Liver (tissue), 9 donors: ENCODE measurements around the gene NDUFAF7. TPM values are rescaled to one million over a fixed set of nuclear protein-coding genes. Genes with fewer than 3 reads are reported as not detected.

Source experiments
- DNase-seq: peaks from one replicate; pipeline ENCODE4 v3.0.0-alpha.2; 2017; ENCODE audit warnings: low spot score
- H3K27ac ChIP-seq, 2 donors: one replicate each; pipeline ENCODE4 v1.7.0; 2013; ENCODE audit warnings: inconsistent platforms in 2 of 2, low read length in 2 of 2, control low read depth in 1 of 2, low read depth in 1 of 2, mild to moderate bottlenecking in 1 of 2
- H3K27me3 ChIP-seq, 4 donors: one replicate each; pipeline versions ENCODE4 v1.6.1 to v1.7.0; 2013; ENCODE audit warnings: low read length in 3 of 4, inconsistent platforms in 1 of 4, mild to moderate bottlenecking in 1 of 4, moderate library complexity in 1 of 4; ENCODE audit not compliant: control insufficient read depth in 4 of 4, insufficient read depth in 4 of 4
- H3K36me3 ChIP-seq, 4 donors: one replicate each; pipeline versions ENCODE4 v1.6.1 to v1.7.0; 2013; ENCODE audit warnings: low read length in 3 of 4, mild to moderate bottlenecking in 3 of 4, low read depth in 1 of 4, moderate library complexity in 1 of 4; ENCODE audit not compliant: control insufficient read depth in 4 of 4, insufficient read depth in 3 of 4
- H3K4me1 ChIP-seq, 4 donors: one replicate each; pipeline versions ENCODE4 v1.6.1 to v1.7.0; 2013; ENCODE audit warnings: low read length in 3 of 4, mild to moderate bottlenecking in 3 of 4, moderate library complexity in 1 of 4; ENCODE audit not compliant: control insufficient read depth in 4 of 4, insufficient read depth in 4 of 4
- H3K4me3 ChIP-seq, 3 donors: one replicate each; pipeline versions ENCODE4 v1.6.1 to v1.7.0; 2013; ENCODE audit warnings: low read length in 3 of 3, control low read depth in 1 of 3, low read depth in 1 of 3, mild to moderate bottlenecking in 1 of 3
- H3K9ac ChIP-seq, 2 donors: one replicate each; pipeline ENCODE4 v1.7.0; 2013; ENCODE audit warnings: low read length in 2 of 2, mild to moderate bottlenecking in 2 of 2, moderate library complexity in 2 of 2, control low read depth in 1 of 2, low read depth in 1 of 2
- H3K9me3 ChIP-seq, 4 donors: one replicate each; pipeline versions ENCODE4 v1.6.1 to v1.7.0; 2013; ENCODE audit warnings: low read length in 3 of 4; ENCODE audit not compliant: control insufficient read depth in 4 of 4
- CTCF ChIP-seq: fragments of 150-350 bp; IDR thresholded peaks from 2 replicates; pipeline ENCODE4 v1.5.1; 2017; ENCODE audit warnings: improper control_type of control experiment, low read depth, low read length; ENCODE audit not compliant: missing input control
- FOXA1 ChIP-seq: IDR thresholded peaks from 2 replicates; pipeline ENCODE4 v1.6.1; 2016; ENCODE audit warnings: antibody characterized with exemption
- GABPA ChIP-seq, 2 donors: IDR thresholded peaks in 1 of 2; conservative IDR thresholded peaks in 1 of 2; 2 replicates each; pipeline ENCODE4 v1.6.1; 2016; ENCODE audit warnings: antibody characterized with exemption in 2 of 2, mild to moderate bottlenecking in 1 of 2, moderate library complexity in 1 of 2
- HNF4G ChIP-seq: IDR thresholded peaks from 2 replicates; pipeline ENCODE4 v1.6.1; 2016; ENCODE audit warnings: antibody characterized with exemption
- JUND ChIP-seq, 2 donors: IDR thresholded peaks; 2 replicates each; pipeline ENCODE4 v1.6.1; 2016; ENCODE audit warnings: antibody characterized with exemption in 2 of 2
- MAX ChIP-seq: IDR thresholded peaks from 2 replicates; pipeline ENCODE4 v1.6.1; 2016; ENCODE audit warnings: antibody characterized with exemption
- RAD21 ChIP-seq, 2 donors: IDR thresholded peaks; 2 replicates each; pipeline ENCODE4 v1.6.1; 2016; ENCODE audit warnings: antibody characterized with exemption in 2 of 2, mild to moderate bottlenecking in 2 of 2
- RXRA ChIP-seq, 2 donors: IDR thresholded peaks; 2 replicates each; pipeline ENCODE4 v1.6.1; 2017 to 2018; ENCODE audit warnings: antibody characterized with exemption in 2 of 2, mild to moderate bottlenecking in 1 of 2
- YY1 ChIP-seq: IDR thresholded peaks from 2 replicates; pipeline ENCODE4 v1.6.1; 2016; ENCODE audit warnings: antibody characterized with exemption, mild to moderate bottlenecking
- ZBTB33 ChIP-seq: IDR thresholded peaks from 2 replicates; pipeline ENCODE4 v1.6.1; 2016; ENCODE audit warnings: antibody characterized with exemption
- WGBS: extraction: QIAGEN DNeasy Blood & Tissue Kit; methylation state at CpG from one replicate; pipeline ENCODE4 v1.1.7; 2013; 5-methylcytosine and 5-hydroxymethylcytosine counted together
- polyA plus RNA-seq, 2 donors: library from polyadenylated mRNA; stranded (reverse) in 1 of 2; unstranded in 1 of 2; fragments of 200-250 nt in 1 of 2; fragments of >200 nt in 1 of 2; fragmentation: Nextera tagmentation in 1 of 2; extraction: Ambion mirVana in 1 of 2; gene quantifications; one replicate each; pipeline versions ENCODE4 v1.2.1 to v1.2.3, GENCODE V29; 2013 to 2015
- total RNA-seq, 2 donors: library from RNA; depleted of rRNA; stranded (reverse); fragments of >200 nt; gene quantifications; one replicate each; pipeline ENCODE4 v1.2.3, GENCODE V29; 2014
- TF ChIP-seq, protein P1 (sequence below): IDR thresholded peaks from 2 replicates; pipeline ENCODE4 v1.6.1; 2016; ENCODE audit warnings: antibody characterized with exemption, mild to moderate bottlenecking
- donor health status: healthy.
- donor health status: healthy.
- donor health status: healthy.
- donor health status: healthy.
- donor health status: healthy.

Gene NDUFAF7
- total and polyA plus RNA-seq, 4 donors: 8.7 to 13.6 (median 11.3) TPM

GRCh38 chr2:37188570-37188969 lies 42.9 kb upstream of the NDUFAF7 start, which contains the start of gene SULT6B1:
Gene SULT6B1 (minus strand): TSS chr2:37188670. CDS start chr2:37188640, 30 bp downstream.
- Histone ChIP-seq H3K9me3 (no peaks in the 10 kb centered on the region), H3K36me3 (no peaks in the 10 kb centered on the region), H3K4me3 (no peak within 1 kb of the TSS), H3K9ac (no peak within 1 kb of the TSS), H3K4me1 (no peaks in the 10 kb centered on the region), H3K27ac (peak within 1 kb of the TSS in 1 of 2 donors; percentile 18), H3K27me3 (no peaks in the 10 kb centered on the region)
- TF ChIP-seq CTCF (no peak), JUND (IDR thresholded peaks at IDR 0.05) (no peak), RXRA (IDR thresholded peaks at IDR 0.05) (no peak), HNF4G (no peak), ZBTB33 (no peak), YY1 (no peak), RAD21 (IDR thresholded peaks at IDR 0.05) (no peak), GABPA (IDR thresholded peaks at IDR 0.05 in 1 of 2, conservative IDR thresholded peaks at IDR 0.05 in 1 of 2) (no peak), MAX (no peak)
- no peak for DNase-seq
- 98% methylated on average over 2 of the region's 2 CpGs for WGBS

DNA sequence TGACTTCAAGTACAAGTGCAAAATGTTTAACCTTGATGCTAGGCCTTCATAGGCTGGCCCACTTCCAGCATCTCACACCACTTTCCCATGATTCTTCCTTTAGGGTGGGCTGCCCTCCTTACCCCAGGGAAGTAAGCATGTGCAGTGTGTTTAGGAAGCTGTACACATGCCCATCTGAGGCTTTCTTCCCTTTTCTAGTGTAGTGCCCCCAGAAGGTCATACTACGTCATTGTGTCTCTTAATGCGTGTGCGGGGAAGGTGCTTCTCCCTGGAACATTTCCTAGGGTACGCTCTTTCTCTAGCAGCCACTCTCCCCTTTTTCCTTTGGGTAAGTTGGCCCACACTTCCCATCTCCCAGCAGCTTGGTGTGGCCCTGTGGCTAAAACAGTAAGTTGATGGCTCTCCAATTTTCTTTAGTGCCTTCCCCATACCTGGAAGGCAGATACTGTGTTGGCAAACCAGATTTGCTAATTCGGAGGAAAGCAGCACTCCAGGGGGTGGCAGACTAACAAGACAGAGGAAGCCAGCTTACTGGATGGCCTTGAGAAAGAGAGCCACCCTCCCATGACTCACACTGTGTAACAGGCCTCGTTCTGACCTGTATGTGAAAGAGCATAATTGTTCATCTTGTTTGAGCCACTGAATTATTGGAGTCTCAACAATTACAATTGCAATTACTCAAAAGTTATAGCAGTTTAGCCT lies 41.9 kb upstream of the NDUFAF7 start:
- Histone ChIP-seq H3K9me3 (no peaks in the 10 kb centered on the region), H3K4me3 (no peak overlapping the region), H3K9ac (no peak overlapping the region), H3K27me3 (no peaks in the 10 kb centered on the region), H3K36me3 (no peaks in the 10 kb centered on the region), H3K4me1 (no peaks in the 10 kb centered on the region), H3K27ac (peak overlapping the region in 1 of 2 donors; percentile 18)
- TF ChIP-seq RXRA (IDR thresholded peaks at IDR 0.05): no peak
- TF ChIP-seq, protein P1, sequence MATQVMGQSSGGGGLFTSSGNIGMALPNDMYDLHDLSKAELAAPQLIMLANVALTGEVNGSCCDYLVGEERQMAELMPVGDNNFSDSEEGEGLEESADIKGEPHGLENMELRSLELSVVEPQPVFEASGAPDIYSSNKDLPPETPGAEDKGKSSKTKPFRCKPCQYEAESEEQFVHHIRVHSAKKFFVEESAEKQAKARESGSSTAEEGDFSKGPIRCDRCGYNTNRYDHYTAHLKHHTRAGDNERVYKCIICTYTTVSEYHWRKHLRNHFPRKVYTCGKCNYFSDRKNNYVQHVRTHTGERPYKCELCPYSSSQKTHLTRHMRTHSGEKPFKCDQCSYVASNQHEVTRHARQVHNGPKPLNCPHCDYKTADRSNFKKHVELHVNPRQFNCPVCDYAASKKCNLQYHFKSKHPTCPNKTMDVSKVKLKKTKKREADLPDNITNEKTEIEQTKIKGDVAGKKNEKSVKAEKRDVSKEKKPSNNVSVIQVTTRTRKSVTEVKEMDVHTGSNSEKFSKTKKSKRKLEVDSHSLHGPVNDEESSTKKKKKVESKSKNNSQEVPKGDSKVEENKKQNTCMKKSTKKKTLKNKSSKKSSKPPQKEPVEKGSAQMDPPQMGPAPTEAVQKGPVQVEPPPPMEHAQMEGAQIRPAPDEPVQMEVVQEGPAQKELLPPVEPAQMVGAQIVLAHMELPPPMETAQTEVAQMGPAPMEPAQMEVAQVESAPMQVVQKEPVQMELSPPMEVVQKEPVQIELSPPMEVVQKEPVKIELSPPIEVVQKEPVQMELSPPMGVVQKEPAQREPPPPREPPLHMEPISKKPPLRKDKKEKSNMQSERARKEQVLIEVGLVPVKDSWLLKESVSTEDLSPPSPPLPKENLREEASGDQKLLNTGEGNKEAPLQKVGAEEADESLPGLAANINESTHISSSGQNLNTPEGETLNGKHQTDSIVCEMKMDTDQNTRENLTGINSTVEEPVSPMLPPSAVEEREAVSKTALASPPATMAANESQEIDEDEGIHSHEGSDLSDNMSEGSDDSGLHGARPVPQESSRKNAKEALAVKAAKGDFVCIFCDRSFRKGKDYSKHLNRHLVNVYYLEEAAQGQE: no peak
- no peak for TF ChIP-seq RAD21 (IDR thresholded peaks at IDR 0.05)
- TF ChIP-seq MAX: no peak
- no peak for TF ChIP-seq HNF4G
- no peak for TF ChIP-seq FOXA1
- TF ChIP-seq GABPA (IDR thresholded peaks at IDR 0.05 in 1 of 2, conservative IDR thresholded peaks at IDR 0.05 in 1 of 2): no peak
- 83% methylated on average over 6 of the region's 6 CpGs for WGBS
- no peak for DNase-seq
